ENCODE data around the gene KIAA1328.

The KIAA1328 gene

DNA sequence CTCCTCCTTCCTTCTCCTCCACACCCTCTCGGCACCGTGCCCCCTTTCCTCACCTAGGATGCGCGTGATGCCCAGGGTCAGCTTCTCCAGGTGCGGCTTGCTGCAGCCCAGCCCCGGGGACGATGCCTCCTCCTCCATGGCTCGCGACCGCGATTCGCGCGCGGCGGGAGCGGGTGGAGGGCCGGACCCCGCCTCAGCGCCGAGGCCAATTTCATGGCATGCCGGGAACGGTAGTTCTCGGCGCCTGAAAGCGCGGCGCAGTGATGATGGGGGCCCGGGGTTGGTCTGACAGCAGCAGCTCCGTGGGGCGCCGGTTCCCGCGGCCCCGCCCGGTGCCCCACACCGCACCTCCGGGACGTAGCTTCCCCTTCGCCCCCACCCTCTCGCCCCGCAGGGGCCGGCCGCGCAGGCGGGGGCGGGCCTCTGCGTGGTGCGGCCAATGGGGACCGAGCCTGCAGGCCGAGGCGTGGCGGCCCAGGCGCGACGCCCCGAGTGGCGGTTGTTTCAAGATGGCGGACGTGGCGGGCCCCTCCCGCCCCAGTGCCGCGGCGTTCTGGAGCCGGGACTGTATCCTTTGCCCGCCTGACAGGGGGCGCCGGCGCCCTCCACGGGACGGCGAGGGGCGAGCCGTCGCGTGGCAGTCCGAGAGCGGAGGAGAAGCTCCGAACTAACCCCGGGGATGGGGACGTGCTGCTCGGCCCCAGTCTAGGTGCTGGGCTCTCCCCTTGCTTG is at the start of gene KIAA1328, which contains the start of gene TPGS2:
TSS of gene KIAA1328 (plus strand) at position 498 of the 732 bp plus-strand sequence. CDS start at position 510, 12 bp downstream.
TSS of gene TPGS2 (minus strand) at position 373 of the 732 bp plus-strand sequence. CDS start at position 138, 235 bp downstream.
- Histone ChIP-seq H3K4me1 (ENCODE audit: control insufficient read depth, insufficient read depth, low read length) (peaks cover 8% of the 10 kb centered on the region), H3K36me3 (ENCODE audit: control insufficient read depth, insufficient read depth, low read length) (no peaks in the 10 kb centered on the region), H3K4me3 (ENCODE audit: low read length) (peak within 1 kb of the TSS; percentile 100), H3K27me3 (ENCODE audit: control insufficient read depth, insufficient read depth, low read length) (no peaks in the 10 kb centered on the region), H3K27ac (ENCODE audit: low read depth, low read length) (peak within 1 kb of the TSS; percentile 80), H3K9ac (ENCODE audit: low read length) (peak within 1 kb of the TSS; percentile 88)

DNA sequence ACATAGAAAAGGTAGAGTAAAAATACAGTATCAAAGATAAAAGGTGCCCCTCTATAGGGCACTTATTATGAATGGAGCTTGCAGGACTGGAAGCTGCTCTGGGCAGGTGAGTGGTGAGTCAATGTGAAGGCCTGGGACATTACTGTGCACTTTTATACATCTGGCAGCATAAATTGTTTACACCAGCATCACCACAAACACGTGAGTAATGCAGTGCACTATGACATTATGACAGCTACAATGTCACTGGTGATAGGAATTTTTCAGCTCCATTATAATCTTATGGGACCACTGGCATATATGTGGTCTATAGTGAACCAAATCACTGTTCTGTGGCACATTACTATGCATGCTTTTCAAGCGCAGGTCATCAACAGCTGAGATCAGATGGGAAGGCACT is 48.2 kb upstream of the KIAA1328 start:
- Histone ChIP-seq H3K9ac (ENCODE audit: low read length) (no peak overlapping the region), H3K27me3 (ENCODE audit: control insufficient read depth, insufficient read depth, low read length) (no peaks in the 10 kb centered on the region), H3K27ac (ENCODE audit: low read depth, low read length) (no peak overlapping the region), H3K4me1 (ENCODE audit: control insufficient read depth, insufficient read depth, low read length) (no peaks in the 10 kb centered on the region), H3K4me3 (ENCODE audit: low read length) (no peak overlapping the region), H3K36me3 (ENCODE audit: control insufficient read depth, insufficient read depth, low read length) (peaks cover 7% of the 10 kb centered on the region)

DNA sequence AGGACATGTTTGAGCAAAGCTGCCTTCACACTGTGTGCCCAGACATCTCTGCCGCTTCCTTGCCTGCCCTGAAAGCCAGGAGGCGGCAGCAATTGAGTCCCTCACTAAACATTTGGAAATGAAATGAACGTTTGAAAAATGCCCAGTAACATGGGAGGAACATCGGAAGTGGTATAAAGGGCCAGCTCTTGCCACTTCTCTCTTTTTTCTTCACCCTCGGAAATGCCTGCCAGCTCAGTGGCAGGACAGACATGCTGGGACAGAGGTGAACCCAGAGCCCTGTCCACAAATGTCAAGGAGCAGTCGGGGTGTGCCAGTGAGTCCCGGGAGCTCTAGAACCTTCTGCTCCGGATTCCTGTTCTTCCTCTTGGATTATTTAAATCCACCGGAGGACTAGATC is 46.2 kb upstream of the KIAA1328 start:
- H3K4me3 ChIP-seq (ENCODE audit: low read length): no peak overlapping the region
- H3K36me3 ChIP-seq (ENCODE audit: control insufficient read depth, insufficient read depth, low read length): peaks cover 7% of the 10 kb centered on the region
- H3K27ac ChIP-seq (ENCODE audit: low read depth, low read length): no peak overlapping the region
- no peaks in the 10 kb centered on the region for H3K4me1 ChIP-seq (ENCODE audit: control insufficient read depth, insufficient read depth, low read length)
- no peak overlapping the region for H3K9ac ChIP-seq (ENCODE audit: low read length)
- no peaks in the 10 kb centered on the region for H3K27me3 ChIP-seq (ENCODE audit: control insufficient read depth, insufficient read depth, low read length)

DNA sequence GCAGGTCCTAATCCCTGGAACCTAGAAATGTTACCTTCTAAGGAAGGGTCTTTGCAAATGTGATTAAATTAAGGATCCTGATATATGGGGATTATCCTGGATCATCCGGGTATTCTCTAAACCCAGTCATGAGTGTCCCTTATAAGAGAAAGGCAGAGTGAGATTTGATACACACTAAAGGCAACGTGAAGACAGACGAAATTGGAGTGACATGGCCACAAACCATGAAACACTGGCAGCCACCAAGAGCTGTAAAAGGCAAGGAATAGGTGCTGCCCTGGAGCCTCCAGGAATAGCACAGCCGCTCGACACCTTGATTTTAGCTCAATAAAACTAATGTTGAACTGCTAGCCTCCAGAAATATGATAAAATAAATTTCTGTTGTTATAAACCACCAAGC is 45.1 kb upstream of the KIAA1328 start:
- Histone ChIP-seq H3K27ac (ENCODE audit: low read depth, low read length) (no peak overlapping the region), H3K4me1 (ENCODE audit: control insufficient read depth, insufficient read depth, low read length) (no peaks in the 10 kb centered on the region), H3K27me3 (ENCODE audit: control insufficient read depth, insufficient read depth, low read length) (no peaks in the 10 kb centered on the region), H3K36me3 (ENCODE audit: control insufficient read depth, insufficient read depth, low read length) (peaks cover 7% of the 10 kb centered on the region), H3K4me3 (ENCODE audit: low read length) (no peak overlapping the region), H3K9ac (ENCODE audit: low read length) (no peak overlapping the region)

DNA sequence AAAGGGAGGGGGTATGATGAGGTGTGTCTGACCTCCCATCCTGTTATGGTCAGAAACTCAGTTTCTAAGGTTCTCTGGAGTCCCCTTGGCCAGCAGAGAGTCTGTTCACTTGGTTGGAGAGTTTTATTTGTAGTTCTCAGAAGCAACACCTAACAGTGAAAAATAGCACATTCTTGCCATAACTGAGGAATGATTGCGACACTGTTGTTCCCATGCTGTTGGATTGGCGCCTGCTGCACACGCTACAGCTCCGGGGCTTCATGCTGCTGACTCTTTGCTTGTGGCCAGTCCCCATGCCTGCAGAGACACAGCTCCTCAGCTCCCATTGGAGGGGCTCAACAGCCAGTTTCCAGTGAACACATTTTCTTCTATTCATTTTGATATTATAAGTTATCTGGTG is 42.2 kb upstream of the KIAA1328 start:
- Histone ChIP-seq H3K4me1 (ENCODE audit: control insufficient read depth, insufficient read depth, low read length) (no peaks in the 10 kb centered on the region), H3K9ac (ENCODE audit: low read length) (no peak overlapping the region), H3K36me3 (ENCODE audit: control insufficient read depth, insufficient read depth, low read length) (peaks cover 3% of the 10 kb centered on the region), H3K27ac (ENCODE audit: low read depth, low read length) (no peak overlapping the region), H3K27me3 (ENCODE audit: control insufficient read depth, insufficient read depth, low read length) (no peaks in the 10 kb centered on the region), H3K4me3 (ENCODE audit: low read length) (no peak overlapping the region)

DNA sequence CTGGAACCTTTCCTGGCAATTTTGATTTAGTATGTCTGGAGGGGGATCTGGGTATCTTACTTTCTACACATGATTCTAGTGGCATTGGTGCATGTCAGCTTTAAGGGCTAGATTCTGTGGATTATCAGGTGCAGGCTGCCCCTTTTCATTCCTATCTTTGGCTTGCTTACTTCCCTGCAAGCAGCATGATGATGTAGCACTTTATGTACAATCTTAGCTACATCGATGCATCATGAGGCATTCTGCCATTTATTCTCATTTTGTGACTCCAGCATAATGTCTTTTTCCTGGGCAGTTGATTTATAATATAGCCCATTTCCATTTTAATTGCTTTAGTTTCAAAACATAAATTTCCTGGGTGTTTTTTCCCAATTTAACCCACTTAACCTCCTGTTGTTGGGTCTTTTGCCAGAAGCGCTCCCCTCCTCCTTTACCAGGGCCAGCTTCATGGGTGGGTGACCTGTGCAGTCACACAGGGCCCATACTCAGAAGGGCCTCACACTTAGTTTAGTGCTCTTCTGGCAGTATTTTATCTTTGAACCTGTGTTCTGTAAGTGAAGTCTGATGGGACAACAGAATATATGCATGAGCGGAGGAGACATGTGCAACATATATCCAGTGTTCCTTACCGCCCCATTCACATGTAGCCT is 36.2 kb upstream of the KIAA1328 start:
- Histone ChIP-seq H3K27me3 (ENCODE audit: control insufficient read depth, insufficient read depth, low read length) (no peaks in the 10 kb centered on the region), H3K9ac (ENCODE audit: low read length) (no peak overlapping the region), H3K27ac (ENCODE audit: low read depth, low read length) (no peak overlapping the region), H3K4me1 (ENCODE audit: control insufficient read depth, insufficient read depth, low read length) (no peaks in the 10 kb centered on the region), H3K36me3 (ENCODE audit: control insufficient read depth, insufficient read depth, low read length) (peaks cover 10% of the 10 kb centered on the region), H3K4me3 (ENCODE audit: low read length) (no peak overlapping the region)

DNA sequence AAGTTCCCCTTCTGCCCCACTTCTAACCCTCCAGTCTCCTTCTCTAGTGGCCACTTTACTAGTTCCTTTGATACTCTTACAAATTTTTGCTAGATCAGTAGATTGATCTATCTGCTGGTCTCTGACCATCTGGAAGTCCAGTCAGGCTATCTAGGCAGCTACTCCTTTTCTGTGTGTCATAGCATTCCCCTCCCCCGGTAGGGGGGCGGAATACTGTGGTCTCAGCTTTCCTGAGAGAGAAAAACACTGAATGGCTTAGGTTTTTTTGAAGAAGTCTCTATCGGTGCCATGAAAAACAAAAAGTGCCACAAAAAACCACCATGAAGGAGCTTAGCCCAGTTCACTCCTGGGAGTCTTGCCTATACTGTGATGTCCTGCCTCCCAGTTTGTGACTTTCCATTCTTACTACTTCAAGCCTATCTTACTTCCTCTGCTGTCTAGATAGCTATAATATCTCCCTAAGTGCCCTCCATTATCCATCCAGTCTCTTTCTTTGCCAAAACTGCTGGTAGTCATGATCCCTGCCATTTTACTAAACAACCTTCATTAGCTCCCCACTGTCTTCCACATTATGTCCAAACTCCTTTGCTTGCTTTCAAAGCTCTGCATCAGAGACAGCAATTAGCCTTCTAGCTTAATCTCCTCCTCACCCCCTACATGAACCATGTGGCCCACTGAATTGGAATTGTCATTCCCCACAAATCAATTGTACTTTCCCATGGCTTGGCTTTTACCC is 30.0 kb upstream of the KIAA1328 start:
- no peak overlapping the region for H3K4me3 ChIP-seq (ENCODE audit: low read length)
- no peak overlapping the region for H3K27ac ChIP-seq (ENCODE audit: low read depth, low read length)
- no peaks in the 10 kb centered on the region for H3K27me3 ChIP-seq (ENCODE audit: control insufficient read depth, insufficient read depth, low read length)
- no peak overlapping the region for H3K9ac ChIP-seq (ENCODE audit: low read length)
- H3K36me3 ChIP-seq (ENCODE audit: control insufficient read depth, insufficient read depth, low read length): peaks cover 11% of the 10 kb centered on the region
- no peaks in the 10 kb centered on the region for H3K4me1 ChIP-seq (ENCODE audit: control insufficient read depth, insufficient read depth, low read length)

DNA sequence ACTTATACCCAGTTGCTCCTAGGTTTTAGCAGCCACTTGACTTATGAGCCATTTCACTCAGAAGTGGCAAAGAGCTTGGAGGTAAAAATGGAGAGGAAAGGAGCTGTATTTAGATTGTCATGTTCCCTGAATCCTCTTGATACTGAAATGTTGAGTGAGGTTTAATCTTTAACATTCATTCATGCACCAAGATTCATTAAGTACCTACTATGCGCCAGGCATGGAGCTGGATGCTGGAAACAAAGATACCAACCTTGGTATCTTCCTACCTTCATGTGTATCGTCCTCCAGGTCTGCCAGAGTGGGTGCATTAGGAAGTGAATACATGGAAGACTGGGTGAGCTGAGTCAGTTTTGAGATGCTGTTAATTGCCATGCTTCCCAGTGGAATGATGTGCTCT is 23.8 kb upstream of the KIAA1328 start:
- Histone ChIP-seq H3K27ac (ENCODE audit: low read depth, low read length) (no peak overlapping the region), H3K9ac (ENCODE audit: low read length) (no peak overlapping the region), H3K36me3 (ENCODE audit: control insufficient read depth, insufficient read depth, low read length) (peaks cover 17% of the 10 kb centered on the region)

DNA sequence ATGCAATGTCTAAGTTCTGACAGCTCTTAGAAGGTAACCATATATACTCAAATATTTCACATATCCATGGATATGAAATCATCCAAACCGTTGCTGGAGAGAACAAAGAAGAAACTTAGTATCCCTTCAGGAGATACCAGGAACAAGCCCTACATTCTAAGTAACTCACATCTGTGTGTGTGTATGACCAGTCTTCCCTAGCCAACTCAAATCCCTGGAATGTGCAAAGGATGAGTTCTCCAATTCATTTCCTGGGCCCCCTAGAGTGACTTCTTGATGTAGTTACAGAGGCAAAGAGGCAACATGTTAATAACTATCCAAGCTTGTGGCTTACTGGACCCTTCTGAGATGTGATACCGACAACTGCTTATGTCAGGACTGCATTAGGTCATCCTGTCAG is 20.2 kb upstream of the KIAA1328 start:
- H3K4me1 ChIP-seq (ENCODE audit: control insufficient read depth, insufficient read depth, low read length): no peaks in the 10 kb centered on the region
- H3K9ac ChIP-seq (ENCODE audit: low read length): no peak overlapping the region
- no peak overlapping the region for H3K27ac ChIP-seq (ENCODE audit: low read depth, low read length)
- peaks cover 14% of the 10 kb centered on the region for H3K36me3 ChIP-seq (ENCODE audit: control insufficient read depth, insufficient read depth, low read length)
- H3K27me3 ChIP-seq (ENCODE audit: control insufficient read depth, insufficient read depth, low read length): no peaks in the 10 kb centered on the region
- no peak overlapping the region for H3K4me3 ChIP-seq (ENCODE audit: low read length)

More for the DNA sequence above, 23.8 kb upstream of the KIAA1328 start:
- Histone ChIP-seq H3K4me3 (ENCODE audit: low read length) (no peak overlapping the region), H3K27me3 (ENCODE audit: control insufficient read depth, insufficient read depth, low read length) (no peaks in the 10 kb centered on the region), H3K4me1 (ENCODE audit: control insufficient read depth, insufficient read depth, low read length) (no peaks in the 10 kb centered on the region)

DNA sequence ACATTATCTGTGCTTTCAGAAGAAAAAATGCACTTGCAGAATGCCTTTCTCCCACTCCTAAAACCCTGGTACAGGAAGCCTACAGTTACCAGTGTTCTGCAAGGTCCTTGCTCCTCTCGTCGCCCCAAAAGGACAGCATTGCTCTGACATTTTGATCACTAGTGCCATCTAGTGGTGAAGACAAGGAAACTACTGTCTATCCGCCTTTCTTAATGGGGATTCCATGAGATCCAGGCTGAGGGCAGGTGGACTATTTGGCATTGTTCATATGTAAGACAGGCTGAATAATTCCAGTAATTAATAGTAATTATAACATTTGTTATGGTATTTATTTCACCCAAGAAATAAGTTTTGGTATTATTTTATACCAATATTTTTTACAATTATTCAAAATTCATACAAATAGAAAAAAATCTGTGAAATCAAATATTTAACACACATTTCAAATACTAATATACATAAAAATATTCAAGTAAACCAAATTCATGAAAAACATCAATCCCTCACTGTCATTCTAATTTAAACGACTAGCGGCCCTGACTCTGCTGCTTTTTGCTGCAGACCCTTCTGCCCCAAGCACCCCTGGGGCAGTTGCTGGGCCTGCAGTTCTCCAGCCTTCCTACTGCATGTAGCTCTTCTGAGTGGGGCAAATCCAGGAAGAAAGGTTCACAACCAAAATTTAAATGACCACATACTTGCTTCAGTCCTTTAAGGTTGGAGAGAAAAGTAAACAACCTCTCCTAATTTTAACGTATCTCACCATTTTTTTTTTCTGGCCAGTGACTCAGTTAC is 19.1 kb upstream of the KIAA1328 start:
- Histone ChIP-seq H3K4me3 (ENCODE audit: low read length) (no peak overlapping the region), H3K27me3 (ENCODE audit: control insufficient read depth, insufficient read depth, low read length) (no peaks in the 10 kb centered on the region), H3K36me3 (ENCODE audit: control insufficient read depth, insufficient read depth, low read length) (peaks cover 9% of the 10 kb centered on the region), H3K4me1 (ENCODE audit: control insufficient read depth, insufficient read depth, low read length) (no peaks in the 10 kb centered on the region), H3K27ac (ENCODE audit: low read depth, low read length) (no peak overlapping the region), H3K9ac (ENCODE audit: low read length) (no peak overlapping the region)

DNA sequence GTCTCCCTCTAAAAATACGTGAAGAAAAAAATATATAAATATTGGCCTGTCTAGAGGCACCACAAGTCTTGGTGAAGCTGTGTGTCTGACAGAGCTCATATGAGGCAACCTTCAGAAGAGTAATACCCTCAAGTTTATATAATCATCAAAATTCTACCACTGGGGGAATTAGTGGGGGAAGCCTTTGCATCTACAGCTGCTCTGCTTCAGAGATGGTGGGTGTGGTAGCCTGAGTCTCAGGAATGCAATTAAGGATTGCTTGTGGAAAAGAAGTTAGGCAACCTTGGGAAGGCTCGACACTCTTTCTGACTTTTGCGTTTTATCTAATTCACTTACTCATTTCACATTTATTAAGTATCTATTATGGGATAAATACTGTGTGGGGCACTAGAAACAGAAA is 17.5 kb upstream of the KIAA1328 start:
- H3K4me3 ChIP-seq (ENCODE audit: low read length): no peak overlapping the region
- H3K27me3 ChIP-seq (ENCODE audit: control insufficient read depth, insufficient read depth, low read length): no peaks in the 10 kb centered on the region
- no peak overlapping the region for H3K27ac ChIP-seq (ENCODE audit: low read depth, low read length)
- no peak overlapping the region for H3K9ac ChIP-seq (ENCODE audit: low read length)
- peaks cover 3% of the 10 kb centered on the region for H3K36me3 ChIP-seq (ENCODE audit: control insufficient read depth, insufficient read depth, low read length)
- H3K4me1 ChIP-seq (ENCODE audit: control insufficient read depth, insufficient read depth, low read length): no peaks in the 10 kb centered on the region

DNA sequence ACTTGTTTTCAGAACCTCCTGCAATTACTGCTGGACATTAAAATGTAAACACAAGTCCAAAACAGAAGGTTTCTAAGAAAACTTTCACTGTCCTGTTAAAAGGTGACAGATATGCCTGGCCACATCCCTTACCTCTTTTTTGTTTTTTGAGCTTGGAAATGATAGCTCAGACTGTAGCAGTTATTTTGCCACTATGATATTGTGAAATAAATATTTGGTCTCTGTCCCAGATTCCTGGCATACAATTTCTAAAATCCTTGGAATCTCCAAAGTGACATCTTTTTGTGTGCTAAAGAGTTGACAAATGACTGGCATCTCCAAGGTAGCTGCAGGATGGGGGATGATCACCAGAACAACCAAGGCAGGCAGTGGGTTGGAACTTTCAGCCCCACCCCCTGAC is 17.0 kb upstream of the KIAA1328 start:
- H3K4me1 ChIP-seq (ENCODE audit: control insufficient read depth, insufficient read depth, low read length): no peaks in the 10 kb centered on the region
- H3K27me3 ChIP-seq (ENCODE audit: control insufficient read depth, insufficient read depth, low read length): no peaks in the 10 kb centered on the region
- no peak overlapping the region for H3K27ac ChIP-seq (ENCODE audit: low read depth, low read length)
- no peak overlapping the region for H3K4me3 ChIP-seq (ENCODE audit: low read length)
- H3K36me3 ChIP-seq (ENCODE audit: control insufficient read depth, insufficient read depth, low read length): peaks cover 4% of the 10 kb centered on the region
- no peak overlapping the region for H3K9ac ChIP-seq (ENCODE audit: low read length)
